ENCODE results near the gene NACC2.
"Not testable (repeated sequence)": the region's sequence is repeated elsewhere in the genome, so short reads cannot be mapped to it uniquely, and the experiment has no call there.

NACC2 gene

GRCh38 chr9:136079211-136079915 lies 15.7 kb downstream of the NACC2 start:
- no peak for DNase-seq

GRCh38 chr9:136078498-136079011 lies 16.5 kb downstream of the NACC2 start:
- DNase-seq: no peak

GRCh38 chr9:136078024-136078423 lies 17.1 kb downstream of the NACC2 start:
- DNase-seq: no peak

GRCh38 chr9:136077491-136077890 lies 17.6 kb downstream of the NACC2 start:
- no peak for DNase-seq

- no peak for DNase-seq
These were observed 19.0 kb downstream of the NACC2 start for GRCh38 chr9:136075881-136076678.

GRCh38 chr9:136075134-136075841 lies 19.8 kb downstream of the NACC2 start:
- DNase-seq: no peak

GRCh38 chr9:136074706-136075105 lies 20.4 kb downstream of the NACC2 start:
- no peak for DNase-seq

GRCh38 chr9:136062657-136063439 lies 32.2 kb downstream of the NACC2 start:
- no peak for DNase-seq

GRCh38 chr9:136061916-136062315 lies 33.2 kb downstream of the NACC2 start:
- DNase-seq: not testable (repeated sequence)

- no peak for DNase-seq
These were observed 33.7 kb downstream of the NACC2 start for GRCh38 chr9:136061405-136061804.

GRCh38 chr9:136060671-136061371 lies 34.3 kb downstream of the NACC2 start:
- no peak for DNase-seq

GRCh38 chr9:136059851-136060670 lies 35.0 kb downstream of the NACC2 start:
- DNase-seq: no peak

GRCh38 chr9:136059321-136059791 lies 35.7 kb downstream of the NACC2 start:
- no peak for DNase-seq

- no peak for DNase-seq
These were observed 36.2 kb downstream of the NACC2 start for GRCh38 chr9:136058801-136059302.

- DNase-seq: no peak
These were observed 37.0 kb downstream of the NACC2 start for GRCh38 chr9:136058084-136058483.

GRCh38 chr9:136057236-136058081 lies 37.6 kb downstream of the NACC2 start:
- no peak for DNase-seq

GRCh38 chr9:136056546-136057235 lies 38.4 kb downstream of the NACC2 start:
- DNase-seq: no peak

- DNase-seq: no peak
These were observed 39.2 kb downstream of the NACC2 start for GRCh38 chr9:136055715-136056545.

Data from activated naive CD4-positive, alpha-beta T cell (primary cell).